Naive thymus-derived CD4-positive, alpha-beta T cell (primary cell): ENCODE data around the gene RGS13. TPM values are rescaled to one million over a fixed set of nuclear protein-coding genes. Genes with fewer than 3 reads are reported as not detected.
A peak's percentile ranks its signal among the peaks of the same experiment; 100 is the strongest.

Experiments used
- ATAC-seq: fragments of 150-1000 bp; cut with Tn5 transposase; 2 replicates; pipeline ENCODE4 v1.10.0; 2021; ENCODE audit warnings: mild to moderate bottlenecking, moderate library complexity
- CTCF ChIA-PET: fragments of 350-600 bp; sonication (Branson Sonifier 250); formaldehyde crosslinking; loops from one replicate; lab custom pipeline; 2021; ENCODE audit warnings: antibody characterized with exemption; lab: Charles Lee
- POLR2A ChIA-PET: fragments of 350-600 bp; sonication (Branson Sonifier 250); formaldehyde crosslinking; loops from one replicate; lab custom pipeline; 2021; ENCODE audit warnings: antibody characterized with exemption, inconsistent platforms; lab: Charles Lee
- DNase-seq, 9 donors: peaks; one replicate each; pipeline versions ENCODE4 v3.0.0 to v3.0.0-alpha.2; 2020 to 2022; ENCODE audit warnings: mixed read lengths in 1 of 9
- H3K27ac ChIP-seq: one replicate; pipeline ENCODE4 v1.7.0; 2013; ENCODE audit warnings: mild to moderate bottlenecking, low read depth, low read length, moderate library complexity
- H3K27me3 ChIP-seq, 2 donors: one replicate each; pipeline ENCODE4 v1.7.0; 2013; ENCODE audit warnings: low read length in 2 of 2, mild to moderate bottlenecking in 2 of 2, moderate library complexity in 2 of 2; ENCODE audit not compliant: control insufficient read depth in 2 of 2, insufficient read depth in 2 of 2
- H3K36me3 ChIP-seq, 3 experiments: 1 replicate in 2 of 3; 2 replicates in 1 of 3; pipeline ENCODE4 v1.7.0; 2013; ENCODE audit warnings: low read length in 3 of 3, mild to moderate bottlenecking in 3 of 3, moderate library complexity in 1 of 3; ENCODE audit not compliant: insufficient read depth in 3 of 3, control insufficient read depth in 2 of 3
- H3K4me1 ChIP-seq, 2 donors: one replicate each; pipeline ENCODE4 v1.7.0; 2013; ENCODE audit warnings: low read length in 2 of 2, mild to moderate bottlenecking in 2 of 2, moderate library complexity in 1 of 2; ENCODE audit not compliant: control insufficient read depth in 2 of 2, insufficient read depth in 2 of 2
- H3K4me3 ChIP-seq: 2 replicates; pipeline ENCODE4 v1.7.0; 2013; ENCODE audit warnings: mild to moderate bottlenecking, low read length
- H3K9me3 ChIP-seq, 3 experiments: 1 replicate in 2 of 3; 2 replicates in 1 of 3; pipeline ENCODE4 v1.7.0; 2013; ENCODE audit warnings: low read length in 3 of 3; ENCODE audit not compliant: control insufficient read depth in 2 of 3
- H3K27ac Mint-ChIP-seq, 9 donors: one replicate each; pipeline ENCODE4 v1.8.0; 2020 to 2022; ENCODE audit warnings: mixed read lengths in 9 of 9, mild to moderate bottlenecking in 8 of 9, moderate library complexity in 5 of 9, inconsistent platforms in 2 of 9
- H3K27me3 Mint-ChIP-seq, 5 donors: one replicate each; pipeline ENCODE4 v1.8.0; 2021 to 2022; ENCODE audit warnings: mixed read lengths in 5 of 5, mild to moderate bottlenecking in 1 of 5
- H3K36me3 Mint-ChIP-seq, 5 donors: one replicate each; pipeline ENCODE4 v1.8.0; 2020 to 2022; ENCODE audit warnings: mixed read lengths in 5 of 5, mild to moderate bottlenecking in 3 of 5, inconsistent platforms in 1 of 5
- H3K4me1 Mint-ChIP-seq, 7 donors: one replicate each; pipeline ENCODE4 v1.8.0; 2020 to 2022; ENCODE audit warnings: mixed read lengths in 7 of 7, mild to moderate bottlenecking in 3 of 7, inconsistent platforms in 1 of 7
- H3K4me3 Mint-ChIP-seq, 10 donors: one replicate each; pipeline ENCODE4 v1.8.0; 2020 to 2022; ENCODE audit warnings: mild to moderate bottlenecking in 10 of 10, mixed read lengths in 10 of 10, moderate library complexity in 6 of 10, inconsistent platforms in 2 of 10
- H3K9me3 Mint-ChIP-seq, 11 donors: one replicate each; pipeline ENCODE4 v1.8.0; 2020 to 2022; ENCODE audit warnings: mixed read lengths in 11 of 11, mild to moderate bottlenecking in 4 of 11, inconsistent platforms in 1 of 11, moderate library complexity in 1 of 11
- intact Hi-C, 2 donors: fragments of 100-400 bp; cut with micrococcal nuclease; formaldehyde crosslinking; loops; one replicate each; pipeline ENCODE4 v1.15.1; 2023
- polyA plus RNA-seq, 2 donors: library from polyadenylated mRNA; unstranded; fragments of 300-500 nt; fragmentation: Illumina TruSeq; gene quantifications; one replicate each; pipeline ENCODE4 v1.2.3, GENCODE V29; 2021
- total RNA-seq, 6 experiments: library from RNA in 5 of 6; stranded (reverse) in 5 of 6; gene quantifications; 1 replicate in 5 of 6; 2 replicates in 1 of 6; pipeline ENCODE4 v1.2.3 and lab custom pipeline; 2021 to 2026

The RGS13 gene
- total and polyA plus RNA-seq, 7 experiments from 2014 or later, result 0.56 TPM; not detected in 6

- Histone ChIP-seq H3K4me3 (no peak overlapping the region), H3K27ac (no peak overlapping the region), H3K36me3 (no peaks in the 10 kb centered on the region), H3K4me1 (peaks cover 14 to 15% of the 10 kb centered on the region in 2 donors), H3K9me3 (no peaks in the 10 kb centered on the region), H3K27me3 (no peaks in the 10 kb centered on the region)
- DNase-seq, result no peak
- intact Hi-C loops, result loop anchor here (5.0 kb wide), 4 partner anchors 33 to 412 kb away; partner anchors contain the start of gene RGS2 (in 1 of the 2)
- no peak overlapping the region for H3K27ac Mint-ChIP-seq
- ATAC-seq, result peak; percentile 55
- H3K9me3 Mint-ChIP-seq, result no peaks in the 10 kb centered on the region
- no peaks in the 10 kb centered on the region for H3K36me3 Mint-ChIP-seq
- ChIA-PET CTCF (no interaction called here), POLR2A (interaction anchor here (0.6 kb wide), 1 partner anchor 25 kb away, joined by 3 read pairs; no protein-coding TSS in a partner anchor)
- peaks cover 12 to 30% (median 16%) of the 10 kb centered on the region in 7 donors for H3K4me1 Mint-ChIP-seq
- no peak overlapping the region for H3K4me3 Mint-ChIP-seq
- H3K27me3 Mint-ChIP-seq, result peaks cover 0 to 2% (median 0%) of the 10 kb centered on the region in 5 donors
Observed at GRCh38 chr1:192604979-192605620, 30.8 kb upstream of the RGS13 start.

DNA sequence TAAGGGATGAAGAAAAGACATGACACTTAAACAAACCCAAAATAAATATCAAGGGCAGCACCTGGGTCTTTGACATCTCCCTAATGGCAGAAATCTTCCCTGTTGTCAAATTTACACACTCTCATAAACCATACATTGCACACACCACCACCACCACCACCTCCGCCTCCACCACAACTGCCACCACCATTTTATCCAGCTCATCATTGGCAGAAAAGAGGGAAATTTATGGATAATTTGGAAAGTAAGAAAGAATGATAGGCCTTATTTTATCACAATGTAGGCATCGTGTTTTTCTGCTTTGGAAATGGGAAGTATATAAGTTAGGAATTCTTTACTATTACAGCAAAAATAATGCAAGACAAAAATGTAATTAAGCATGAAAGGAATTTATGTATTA, 27.3 kb upstream of the RGS13 start:
- Mint-ChIP-seq H3K4me3 (peak overlapping the region in 9 of 10 donors; percentile 5 to 81 (median 68)), H3K27ac (peak overlapping the region in 8 of 9 donors; percentile 60 to 91 (median 86)), H3K27me3 (peaks cover 0 to 2% (median 0%) of the 10 kb centered on the region in 5 donors), H3K4me1 (peaks cover 12 to 16% (median 15%) of the 10 kb centered on the region in 7 donors), H3K36me3 (no peaks in the 10 kb centered on the region), H3K9me3 (no peaks in the 10 kb centered on the region)
- Histone ChIP-seq H3K4me1 (peaks cover 10 to 14% of the 10 kb centered on the region in 2 donors), H3K27me3 (no peaks in the 10 kb centered on the region), H3K9me3 (no peaks in the 10 kb centered on the region), H3K36me3 (no peaks in the 10 kb centered on the region), H3K4me3 (peak overlapping the region; percentile 3), H3K27ac (no peak overlapping the region)
- CTCF ChIA-PET, result interaction anchor here (0.8 to 1.5 kb wide), 6 partner anchors 18 to 136 kb away, joined by 3 to 10 read pairs (median 4); no protein-coding TSS in a partner anchor
- DNase-seq (no peak), ATAC-seq (no peak)
- intact Hi-C loops, result loop anchor here (1.0 to 5.0 kb wide), 10 partner anchors 28 to 409 kb away; partner anchors contain the start of gene RGS2 (in 1 of the 2)
- POLR2A ChIA-PET, result interaction anchor here (1.2 kb wide), 1 partner anchor 92 kb away, joined by 4 read pairs; no protein-coding TSS in a partner anchor

DNA sequence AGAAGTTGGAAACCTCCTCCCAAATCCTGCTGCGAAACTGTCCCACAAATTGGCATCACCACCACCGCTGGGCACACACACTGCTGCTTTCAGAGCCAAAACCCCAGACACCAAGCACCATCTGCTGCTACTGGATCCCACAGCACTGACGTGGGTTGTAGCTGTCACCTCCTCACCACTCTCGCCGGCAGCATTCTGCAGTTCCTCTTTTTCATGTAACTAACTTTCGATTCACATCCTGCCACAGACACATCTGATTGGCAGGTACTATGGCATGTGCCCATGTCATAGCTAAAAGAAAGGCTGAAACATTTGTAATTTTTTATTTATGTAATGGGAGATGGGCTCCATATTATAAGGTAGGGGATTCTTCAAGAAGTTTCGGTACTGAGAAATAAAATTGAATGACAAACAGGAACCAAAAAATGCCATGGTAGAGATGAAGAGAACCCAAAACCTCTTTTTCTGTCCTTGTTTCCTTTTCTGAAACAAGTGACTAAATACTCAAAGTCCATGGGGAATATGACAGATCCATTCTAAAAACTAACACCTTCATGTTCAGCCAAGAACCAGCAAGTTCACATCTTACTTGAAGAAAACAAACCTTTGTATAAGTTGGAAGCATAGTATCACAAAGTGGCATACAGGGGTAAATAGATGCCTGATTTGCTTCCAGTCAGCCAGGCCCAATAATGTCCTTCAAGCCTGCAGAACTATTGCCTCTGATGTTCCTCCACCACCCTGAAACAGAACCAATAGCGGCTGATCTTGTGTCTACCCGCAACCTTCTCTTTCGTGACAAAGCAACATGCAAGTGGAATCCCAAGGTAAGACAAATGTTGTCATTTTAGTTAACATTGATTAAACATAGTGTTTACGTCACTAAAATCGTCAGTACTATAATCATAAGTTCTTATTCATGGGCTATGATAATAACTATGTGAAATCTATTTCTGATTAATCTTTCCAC, 26.6 kb upstream of the RGS13 start:
- no peaks in the 10 kb centered on the region for H3K9me3 Mint-ChIP-seq
- H3K36me3 ChIP-seq, result no peaks in the 10 kb centered on the region
- intact Hi-C loops, result loop anchor here (1.0 to 5.0 kb wide), 12 partner anchors 29 to 513 kb away; partner anchors contain the start of genes CDC73 (in 1 of the 2) and RGS2 (in 1 of the 2)
- ChIA-PET POLR2A (interaction anchor here (1.2 kb wide), 1 partner anchor 93 kb away, joined by 4 read pairs; no protein-coding TSS in a partner anchor), CTCF (interaction anchor here (0.8 to 5.4 kb wide), 6 partner anchors 17 to 137 kb away, joined by 3 to 68 read pairs (median 6); no protein-coding TSS in a partner anchor)
- H3K4me1 ChIP-seq, result peaks cover 10 to 14% of the 10 kb centered on the region in 2 donors
- no peaks in the 10 kb centered on the region for H3K27me3 ChIP-seq
- peaks cover 0 to 2% (median 0%) of the 10 kb centered on the region in 5 donors for H3K27me3 Mint-ChIP-seq
- ATAC-seq (peak; percentile 96), DNase-seq (peak; percentile 30 to 80 (median 69))
- H3K27ac Mint-ChIP-seq, result peak overlapping the region; percentile 54 to 91 (median 86)
- peak overlapping the region; percentile 3 for H3K4me3 ChIP-seq
- H3K27ac ChIP-seq, result peak overlapping the region; percentile 14
- H3K36me3 Mint-ChIP-seq, result no peaks in the 10 kb centered on the region
- H3K9me3 ChIP-seq, result no peaks in the 10 kb centered on the region
- H3K4me1 Mint-ChIP-seq, result peaks cover 12 to 16% (median 15%) of the 10 kb centered on the region in 7 donors
- H3K4me3 Mint-ChIP-seq, result peak overlapping the region; percentile 52 to 81 (median 65)

DNA sequence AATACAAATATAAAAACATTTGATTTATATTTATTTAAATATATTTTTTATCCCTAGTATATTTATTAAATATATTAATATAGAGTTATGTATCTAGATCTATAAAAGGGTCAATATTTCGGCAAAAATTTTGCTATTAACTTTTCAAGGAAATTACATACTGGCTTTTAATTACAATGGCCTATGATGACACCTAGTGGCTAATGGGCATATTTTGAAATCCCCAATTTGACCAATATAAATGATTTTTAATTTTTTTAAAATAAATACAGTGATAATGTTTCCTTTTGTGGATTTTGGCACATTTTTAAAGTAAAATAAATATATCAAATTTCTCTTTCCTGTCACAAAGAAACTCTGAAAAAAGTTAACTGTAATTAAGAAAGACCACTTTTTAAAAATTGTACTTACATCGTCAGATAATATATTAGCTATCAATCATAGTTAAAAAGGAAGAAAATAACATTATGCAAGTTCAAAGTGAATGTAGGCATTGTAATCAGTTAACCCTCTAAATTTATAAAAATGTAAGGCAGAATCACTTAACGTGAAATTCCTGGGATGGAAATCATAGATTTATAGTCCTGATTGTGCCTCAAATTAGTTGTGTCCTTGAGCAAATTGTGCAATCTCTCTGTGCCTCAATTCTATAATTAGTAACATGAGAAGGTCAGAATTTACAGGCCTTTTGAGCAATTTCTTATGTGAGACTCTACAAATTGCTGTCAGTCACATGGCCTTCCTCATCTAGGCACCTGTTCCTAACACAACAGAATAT, 25.6 kb upstream of the RGS13 start:
- H3K9me3 Mint-ChIP-seq, result no peaks in the 10 kb centered on the region
- ATAC-seq (no peak), DNase-seq (peak in 5 of 9 donors; percentile 14 to 34 (median 26))
- peaks cover 0 to 2% (median 0%) of the 10 kb centered on the region in 5 donors for H3K27me3 Mint-ChIP-seq
- peak overlapping the region in 2 of 9 donors; percentile 75 to 86 for H3K27ac Mint-ChIP-seq
- ChIA-PET CTCF (interaction anchor here (0.9 to 5.4 kb wide), 3 partner anchors 28 to 135 kb away, joined by 3 to 68 read pairs (median 4); no protein-coding TSS in a partner anchor), POLR2A (no interaction called here)
- intact Hi-C loops, result loop anchor here in 1 of 2 donors (1.0 to 5.0 kb wide), 3 partner anchors 30 to 512 kb away; partner anchors contain the start of gene CDC73
- H3K27ac ChIP-seq, result no peak overlapping the region
- peaks cover 10 to 14% of the 10 kb centered on the region in 2 donors for H3K4me1 ChIP-seq
- H3K27me3 ChIP-seq, result no peaks in the 10 kb centered on the region
- no peaks in the 10 kb centered on the region for H3K9me3 ChIP-seq
- H3K4me3 Mint-ChIP-seq, result peak overlapping the region in 1 of 10 donors; percentile 71
- no peaks in the 10 kb centered on the region for H3K36me3 ChIP-seq
- no peak overlapping the region for H3K4me3 ChIP-seq
- peaks cover 12 to 16% (median 15%) of the 10 kb centered on the region in 7 donors for H3K4me1 Mint-ChIP-seq
- H3K36me3 Mint-ChIP-seq, result no peaks in the 10 kb centered on the region

DNA sequence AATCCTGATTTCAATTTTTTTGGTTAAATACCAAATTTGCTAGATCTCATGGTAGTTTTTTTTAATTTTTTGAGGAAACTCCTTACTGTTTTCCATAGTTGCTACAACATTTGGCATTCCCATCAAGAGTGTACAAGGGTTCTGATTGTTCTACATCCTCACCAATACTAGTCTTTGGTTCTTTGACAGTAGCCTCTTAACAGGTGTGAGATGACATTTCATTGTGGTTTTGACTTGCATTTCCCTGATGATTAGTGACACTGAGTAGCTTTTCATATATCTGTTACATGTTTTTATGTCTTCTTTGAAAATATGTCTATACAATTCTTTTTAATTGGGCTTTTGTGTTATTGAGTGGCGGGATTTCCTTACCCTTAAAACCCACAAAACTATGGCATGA, 20.9 kb upstream of the RGS13 start:
- intact Hi-C loops, result no loop called here
- Mint-ChIP-seq H3K4me3 (no peak overlapping the region), H3K27ac (no peak overlapping the region), H3K36me3 (no peaks in the 10 kb centered on the region), H3K4me1 (no peaks in the 10 kb centered on the region), H3K27me3 (peaks cover 0 to 10% (median 0%) of the 10 kb centered on the region in 5 donors), H3K9me3 (no peaks in the 10 kb centered on the region)
- DNase-seq (no peak), ATAC-seq (no peak)
- Histone ChIP-seq H3K27me3 (no peaks in the 10 kb centered on the region), H3K4me1 (no peaks in the 10 kb centered on the region), H3K9me3 (no peaks in the 10 kb centered on the region), H3K36me3 (no peaks in the 10 kb centered on the region), H3K4me3 (no peak overlapping the region), H3K27ac (no peak overlapping the region)
- ChIA-PET POLR2A (no interaction called here), CTCF (interaction anchor here (5.4 kb wide), 1 partner anchor 139 kb away, joined by 68 read pairs; no protein-coding TSS in a partner anchor)
